ENCODE data around the gene BEND3.

GRCh38 chr6:107057679-107058078 lies 57.6 kb downstream of the BEND3 start:
- TF ChIP-seq, protein P1, sequence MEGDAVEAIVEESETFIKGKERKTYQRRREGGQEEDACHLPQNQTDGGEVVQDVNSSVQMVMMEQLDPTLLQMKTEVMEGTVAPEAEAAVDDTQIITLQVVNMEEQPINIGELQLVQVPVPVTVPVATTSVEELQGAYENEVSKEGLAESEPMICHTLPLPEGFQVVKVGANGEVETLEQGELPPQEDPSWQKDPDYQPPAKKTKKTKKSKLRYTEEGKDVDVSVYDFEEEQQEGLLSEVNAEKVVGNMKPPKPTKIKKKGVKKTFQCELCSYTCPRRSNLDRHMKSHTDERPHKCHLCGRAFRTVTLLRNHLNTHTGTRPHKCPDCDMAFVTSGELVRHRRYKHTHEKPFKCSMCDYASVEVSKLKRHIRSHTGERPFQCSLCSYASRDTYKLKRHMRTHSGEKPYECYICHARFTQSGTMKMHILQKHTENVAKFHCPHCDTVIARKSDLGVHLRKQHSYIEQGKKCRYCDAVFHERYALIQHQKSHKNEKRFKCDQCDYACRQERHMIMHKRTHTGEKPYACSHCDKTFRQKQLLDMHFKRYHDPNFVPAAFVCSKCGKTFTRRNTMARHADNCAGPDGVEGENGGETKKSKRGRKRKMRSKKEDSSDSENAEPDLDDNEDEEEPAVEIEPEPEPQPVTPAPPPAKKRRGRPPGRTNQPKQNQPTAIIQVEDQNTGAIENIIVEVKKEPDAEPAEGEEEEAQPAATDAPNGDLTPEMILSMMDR (IDR thresholded peaks at IDR 0.05), result no peak
- TF ChIP-seq POLR2A (IDR thresholded peaks at IDR 0.05), result no peak
